Hematopoietic multipotent progenitor cell treated with erythropoietin and hydrocortisone succinate and interleukin-3 and kit ligand, for 15 days (in vitro differentiated cells): ENCODE measurements around the gene FAM241A.
"Not testable (repeated sequence)": the region's sequence is repeated elsewhere in the genome, so short reads cannot be mapped to it uniquely, and the experiment has no call there.

Experiments
- DNase-seq: peaks from one replicate; pipeline ENCODE4 v3.0.0-alpha.2; 2015; ENCODE audit warnings: low spot score

The FAM241A gene

GRCh38 chr4:112138538-112138937 lies 6.7 kb upstream of the FAM241A start:
- DNase-seq: no peak

- DNase-seq: no peak
These were observed 4.7 kb upstream of the FAM241A start for GRCh38 chr4:112140536-112140935.

- no peak for DNase-seq
These were observed 3.7 kb upstream of the FAM241A start for GRCh38 chr4:112141366-112142138.

- DNase-seq: no peak
These were observed 3.1 kb upstream of the FAM241A start for GRCh38 chr4:112142182-112142581.

GRCh38 chr4:112143781-112144180 lies 1.5 kb upstream of the FAM241A start:
- DNase-seq: no peak

- no peak for DNase-seq
These were observed 518 bp upstream of the FAM241A start for GRCh38 chr4:112144546-112145325.

GRCh38 chr4:112145790-112146501 lies 692 bp downstream of the FAM241A start:
- peak; percentile 43 for DNase-seq

- no peak for DNase-seq
These were observed 1.2 kb downstream of the FAM241A start for GRCh38 chr4:112146502-112146813.

GRCh38 chr4:112147697-112148096 lies 2.4 kb downstream of the FAM241A start:
- DNase-seq: no peak

GRCh38 chr4:112150920-112151319 lies 5.7 kb downstream of the FAM241A start:
- no peak for DNase-seq

GRCh38 chr4:112152521-112152920 lies 7.3 kb downstream of the FAM241A start:
- DNase-seq: no peak

- DNase-seq: no peak
These were observed 8.0 kb downstream of the FAM241A start for GRCh38 chr4:112153211-112153791.

- no peak for DNase-seq
These were observed 10.9 kb downstream of the FAM241A start for GRCh38 chr4:112156112-112156511.

- no peak for DNase-seq
These were observed 11.3 kb downstream of the FAM241A start for GRCh38 chr4:112156553-112156952.

- not testable (repeated sequence) for DNase-seq
These were observed 18.5 kb downstream of the FAM241A start for GRCh38 chr4:112163706-112164105.

- no peak for DNase-seq
These were observed 22.5 kb downstream of the FAM241A start for GRCh38 chr4:112167794-112168193.

- no peak for DNase-seq
These were observed 23.7 kb downstream of the FAM241A start for GRCh38 chr4:112168719-112169500.

GRCh38 chr4:112170451-112170993 lies 25.3 kb downstream of the FAM241A start:
- DNase-seq: no peak

GRCh38 chr4:112171051-112171763 lies 26.0 kb downstream of the FAM241A start:
- not testable (repeated sequence) for DNase-seq

- no peak for DNase-seq
These were observed 26.9 kb downstream of the FAM241A start for GRCh38 chr4:112172180-112172579.
